ENCODE measurements around the gene PLOD3. TPM values are rescaled to one million over a fixed set of nuclear protein-coding genes. Genes with fewer than 3 reads are reported as not detected.

PLOD3 gene
- total RNA-seq, 1 experiment from 2014 or later: 108 TPM

DNA sequence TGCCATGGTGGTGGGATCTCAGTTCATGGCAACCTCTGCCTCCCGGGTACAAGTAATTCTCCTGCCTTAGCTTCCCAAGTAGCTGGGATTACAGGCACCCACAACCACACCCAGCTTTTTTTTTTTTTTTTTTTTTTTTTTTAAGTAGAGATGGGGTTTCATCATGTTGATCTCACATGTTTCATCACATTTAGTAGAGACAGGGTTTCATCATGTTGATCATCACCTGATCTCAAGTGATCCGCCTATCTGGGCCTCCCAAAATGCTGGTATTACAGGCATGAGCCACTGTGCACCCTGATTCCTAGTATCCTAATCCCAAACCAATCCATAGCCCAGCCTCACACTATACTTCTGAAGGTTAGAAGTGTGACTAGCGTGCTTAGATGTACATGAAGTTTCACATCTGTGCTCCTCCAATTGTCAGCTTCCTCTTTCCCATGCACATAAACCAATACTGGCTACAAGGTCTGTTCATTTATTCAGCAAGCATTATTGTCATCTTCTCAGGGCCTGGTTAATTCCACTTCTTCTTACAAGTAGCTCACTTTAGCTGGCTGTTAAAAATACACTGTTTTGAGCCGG lies 30.4 kb downstream of the PLOD3 start:
- no peak overlapping the region for H3K4me3 Mint-ChIP-seq (ENCODE audit: low read depth, unreplicated experiment)
- TF ChIP-seq, protein P1, sequence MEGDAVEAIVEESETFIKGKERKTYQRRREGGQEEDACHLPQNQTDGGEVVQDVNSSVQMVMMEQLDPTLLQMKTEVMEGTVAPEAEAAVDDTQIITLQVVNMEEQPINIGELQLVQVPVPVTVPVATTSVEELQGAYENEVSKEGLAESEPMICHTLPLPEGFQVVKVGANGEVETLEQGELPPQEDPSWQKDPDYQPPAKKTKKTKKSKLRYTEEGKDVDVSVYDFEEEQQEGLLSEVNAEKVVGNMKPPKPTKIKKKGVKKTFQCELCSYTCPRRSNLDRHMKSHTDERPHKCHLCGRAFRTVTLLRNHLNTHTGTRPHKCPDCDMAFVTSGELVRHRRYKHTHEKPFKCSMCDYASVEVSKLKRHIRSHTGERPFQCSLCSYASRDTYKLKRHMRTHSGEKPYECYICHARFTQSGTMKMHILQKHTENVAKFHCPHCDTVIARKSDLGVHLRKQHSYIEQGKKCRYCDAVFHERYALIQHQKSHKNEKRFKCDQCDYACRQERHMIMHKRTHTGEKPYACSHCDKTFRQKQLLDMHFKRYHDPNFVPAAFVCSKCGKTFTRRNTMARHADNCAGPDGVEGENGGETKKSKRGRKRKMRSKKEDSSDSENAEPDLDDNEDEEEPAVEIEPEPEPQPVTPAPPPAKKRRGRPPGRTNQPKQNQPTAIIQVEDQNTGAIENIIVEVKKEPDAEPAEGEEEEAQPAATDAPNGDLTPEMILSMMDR (IDR thresholded peaks at IDR 0.05; ENCODE audit: unreplicated experiment): no peak
- DNase-seq: no peak
- intact Hi-C loops (cut with micrococcal nuclease; ENCODE audit: unreplicated experiment): no loop called here
- H3K9me3 Mint-ChIP-seq (ENCODE audit: low read depth, unreplicated experiment): no peaks in the 10 kb centered on the region
- H3K36me3 Mint-ChIP-seq (ENCODE audit: insufficient read depth, unreplicated experiment): peaks cover 9% of the 10 kb centered on the region
- H3K27ac Mint-ChIP-seq (ENCODE audit: unreplicated experiment): no peak overlapping the region
- H3K4me1 Mint-ChIP-seq (ENCODE audit: low read depth, unreplicated experiment): no peaks in the 10 kb centered on the region
- BruUV-seq (replicated peaks): no TSS peak
- CTCF ChIA-PET: interaction anchor here (0.6 to 0.7 kb wide), 3 partner anchors 18 to 51 kb away, joined by 3 to 5 read pairs (median 4); no protein-coding TSS in a partner anchor
- peaks cover 13% of the 10 kb centered on the region for H3K27me3 Mint-ChIP-seq (ENCODE audit: unreplicated experiment)

DNA sequence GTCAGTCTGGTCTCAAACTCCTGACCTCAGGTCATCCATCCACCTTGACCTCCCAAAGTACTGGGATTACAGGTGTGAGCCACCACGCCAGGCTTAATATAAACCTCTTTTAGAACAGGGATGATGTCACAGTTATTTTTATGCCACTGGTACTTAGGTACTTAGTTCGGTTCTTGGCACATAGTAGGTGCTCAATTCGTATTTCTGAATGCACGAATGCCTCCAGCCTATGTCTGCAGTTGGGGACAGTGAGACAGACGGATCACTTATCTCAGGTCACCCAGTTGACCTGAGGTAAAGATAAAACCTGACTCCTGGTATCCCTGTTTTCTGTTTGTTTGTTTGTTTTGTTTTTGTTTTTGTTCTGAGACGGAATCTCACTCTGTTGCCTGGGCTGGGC lies 31.2 kb downstream of the PLOD3 start:
- no peak overlapping the region for H3K4me3 Mint-ChIP-seq (ENCODE audit: low read depth, unreplicated experiment)
- H3K9me3 Mint-ChIP-seq (ENCODE audit: low read depth, unreplicated experiment): no peaks in the 10 kb centered on the region
- intact Hi-C loops (cut with micrococcal nuclease; ENCODE audit: unreplicated experiment): no loop called here
- peaks cover 15% of the 10 kb centered on the region for H3K27me3 Mint-ChIP-seq (ENCODE audit: unreplicated experiment)
- no peak for DNase-seq
- TF ChIP-seq, protein P1 (IDR thresholded peaks at IDR 0.05; ENCODE audit: unreplicated experiment): no peak
- H3K4me1 Mint-ChIP-seq (ENCODE audit: low read depth, unreplicated experiment): no peaks in the 10 kb centered on the region
- no peak overlapping the region for H3K27ac Mint-ChIP-seq (ENCODE audit: unreplicated experiment)
- peaks cover 9% of the 10 kb centered on the region for H3K36me3 Mint-ChIP-seq (ENCODE audit: insufficient read depth, unreplicated experiment)
- no TSS peak for BruUV-seq (replicated peaks)
- CTCF ChIA-PET: interaction anchor here (0.6 to 0.7 kb wide), 3 partner anchors 18 to 50 kb away, joined by 3 to 5 read pairs (median 4); no protein-coding TSS in a partner anchor

DNA sequence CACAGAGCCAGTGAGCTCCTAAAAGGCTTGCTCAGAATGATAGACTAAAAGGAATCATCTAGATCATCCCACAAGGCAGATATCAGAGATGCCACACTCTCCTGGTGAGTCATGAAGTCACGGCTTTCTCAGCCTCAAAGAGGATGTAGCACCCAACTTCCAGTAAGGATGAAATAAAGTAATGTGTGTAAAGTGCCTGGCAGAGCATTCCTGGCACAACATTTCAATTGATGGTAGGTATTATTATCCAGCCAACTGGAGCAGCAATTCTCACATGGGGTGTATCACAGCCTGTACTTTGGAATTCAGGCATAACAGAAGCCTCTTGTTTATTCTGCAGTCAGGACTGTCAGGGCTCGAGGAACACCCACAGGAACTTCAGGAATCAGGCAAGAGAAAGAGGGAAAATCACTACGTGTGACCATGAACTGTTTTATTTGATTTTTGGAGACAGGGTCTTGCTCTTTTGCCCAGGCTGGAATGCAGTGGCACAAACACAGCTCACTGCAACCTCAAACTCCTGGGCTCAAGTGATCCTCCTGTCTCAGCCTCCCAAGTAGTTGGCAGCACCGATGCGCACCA lies 32.0 kb downstream of the PLOD3 start:
- no peak for DNase-seq
- Mint-ChIP-seq H3K4me3 (ENCODE audit: low read depth, unreplicated experiment) (no peak overlapping the region), H3K27ac (ENCODE audit: unreplicated experiment) (no peak overlapping the region), H3K27me3 (ENCODE audit: unreplicated experiment) (peaks cover 23% of the 10 kb centered on the region), H3K36me3 (ENCODE audit: insufficient read depth, unreplicated experiment) (peaks cover 9% of the 10 kb centered on the region), H3K9me3 (ENCODE audit: low read depth, unreplicated experiment) (no peaks in the 10 kb centered on the region), H3K4me1 (ENCODE audit: low read depth, unreplicated experiment) (no peaks in the 10 kb centered on the region)
- no TSS peak for BruUV-seq (replicated peaks)
- TF ChIP-seq, protein P1 (IDR thresholded peaks at IDR 0.05; ENCODE audit: unreplicated experiment): no peak
- intact Hi-C loops (cut with micrococcal nuclease; ENCODE audit: unreplicated experiment): no loop called here
- CTCF ChIA-PET: no interaction called here

DNA sequence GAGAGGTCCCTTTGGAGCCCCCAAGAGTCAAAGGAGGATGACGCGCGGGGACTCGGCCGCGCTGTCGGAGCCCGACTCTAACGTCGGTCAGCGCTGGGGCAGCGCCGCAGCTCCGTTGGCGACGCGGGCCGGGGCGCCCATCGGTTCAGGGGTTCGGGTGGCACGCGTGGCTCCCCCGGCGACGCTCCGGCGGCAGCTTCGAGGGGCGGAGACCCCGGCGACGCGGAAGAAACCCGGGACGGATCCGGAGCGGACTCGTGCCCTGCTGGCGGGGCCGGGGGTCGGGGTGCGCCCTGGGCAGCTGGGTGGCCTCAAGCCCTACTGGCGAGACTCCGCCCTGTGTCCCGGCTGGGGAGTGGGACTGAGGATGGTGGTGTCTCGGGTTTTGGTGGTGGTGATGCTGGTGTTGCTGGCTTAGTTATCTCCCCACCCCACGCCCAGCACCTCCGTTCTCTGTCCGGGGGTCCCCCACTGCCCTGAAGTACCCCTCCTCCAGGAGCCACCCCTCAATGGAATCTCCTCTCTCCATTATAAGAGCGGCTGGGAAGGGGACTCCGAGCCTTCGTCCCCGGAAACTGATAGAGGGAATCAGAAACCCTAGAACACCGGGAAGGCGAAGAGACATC lies 37.1 kb downstream of the PLOD3 start, which contains the start of gene NAT16:
Gene NAT16, minus strand, starts transcription at position 164 of the 626 bp plus-strand sequence. CDS start 5,486 bp downstream, outside the sequence.
- no peak within 1 kb of the TSS for H3K27ac Mint-ChIP-seq (ENCODE audit: unreplicated experiment)
- no peak within 1 kb of the TSS for H3K4me3 Mint-ChIP-seq (ENCODE audit: low read depth, unreplicated experiment)
- H3K27me3 Mint-ChIP-seq (ENCODE audit: unreplicated experiment): peaks cover 74% of the 10 kb centered on the region
- BruUV-seq (replicated peaks): no TSS peak
- no peak for DNase-seq
- TF ChIP-seq, protein P1 (IDR thresholded peaks at IDR 0.05; ENCODE audit: unreplicated experiment): no peak
- intact Hi-C loops (cut with micrococcal nuclease; ENCODE audit: unreplicated experiment): no loop called here
- no peaks in the 10 kb centered on the region for H3K4me1 Mint-ChIP-seq (ENCODE audit: low read depth, unreplicated experiment)
- peaks cover 9% of the 10 kb centered on the region for H3K36me3 Mint-ChIP-seq (ENCODE audit: insufficient read depth, unreplicated experiment)
- H3K9me3 Mint-ChIP-seq (ENCODE audit: low read depth, unreplicated experiment): no peaks in the 10 kb centered on the region
- CTCF ChIA-PET: no interaction called here

Data from Calu3 (cell line).